ENCODE measurements around the gene UGT1A8. TPM values are rescaled to one million over a fixed set of nuclear protein-coding genes. Genes with fewer than 3 reads are reported as not detected.

UGT1A8 gene
- total RNA-seq, 2 experiments from 2014 or later = not detected

- POLR2A ChIA-PET = no interaction called here
- no peak for ATAC-seq
- Mint-ChIP-seq H3K4me1 (ENCODE audit: low read depth) (peaks cover 5% of the 10 kb centered on the region), H3K9me3 (ENCODE audit: insufficient read depth) (no peaks in the 10 kb centered on the region), H3K27ac (no peak overlapping the region), H3K27me3 (ENCODE audit: low read depth) (peaks cover 6% of the 10 kb centered on the region), H3K4me3 (no peak overlapping the region), H3K36me3 (ENCODE audit: low read depth) (no peaks in the 10 kb centered on the region)
- DNase-seq = no peak
- CTCF ChIA-PET = no interaction called here
These were observed 184.8 kb downstream of the UGT1A8 start for GRCh38 chr2:233802132-233802815.

- ATAC-seq = no peak
- no peak for DNase-seq
- ChIA-PET POLR2A (no interaction called here), CTCF (no interaction called here)
- H3K27me3 Mint-ChIP-seq (ENCODE audit: low read depth) = peaks cover 6% of the 10 kb centered on the region
- H3K4me1 Mint-ChIP-seq (ENCODE audit: low read depth) = peaks cover 5% of the 10 kb centered on the region
- H3K9me3 Mint-ChIP-seq (ENCODE audit: insufficient read depth) = no peaks in the 10 kb centered on the region
- no peak overlapping the region for H3K4me3 Mint-ChIP-seq
- no peak overlapping the region for H3K27ac Mint-ChIP-seq
- no peaks in the 10 kb centered on the region for H3K36me3 Mint-ChIP-seq (ENCODE audit: low read depth)
These were observed 186.0 kb downstream of the UGT1A8 start for GRCh38 chr2:233803292-233803911.

- Mint-ChIP-seq H3K27me3 (ENCODE audit: low read depth) (peaks cover 6% of the 10 kb centered on the region), H3K4me3 (no peak overlapping the region), H3K9me3 (ENCODE audit: insufficient read depth) (no peaks in the 10 kb centered on the region), H3K36me3 (ENCODE audit: low read depth) (no peaks in the 10 kb centered on the region), H3K27ac (no peak overlapping the region), H3K4me1 (ENCODE audit: low read depth) (peaks cover 5% of the 10 kb centered on the region)
- DNase-seq = no peak
- ChIA-PET CTCF (no interaction called here), POLR2A (no interaction called here)
- no peak for ATAC-seq
These were observed 186.6 kb downstream of the UGT1A8 start for GRCh38 chr2:233803994-233804393.

GRCh38 chr2:233807215-233807865 is 189.9 kb downstream of the UGT1A8 start:
- CTCF ChIA-PET = no interaction called here
- H3K27ac Mint-ChIP-seq = no peak overlapping the region
- no peaks in the 10 kb centered on the region for H3K36me3 Mint-ChIP-seq (ENCODE audit: low read depth)
- DNase-seq = no peak
- no peaks in the 10 kb centered on the region for H3K9me3 Mint-ChIP-seq (ENCODE audit: insufficient read depth)
- POLR2A ChIA-PET = no interaction called here
- H3K27me3 Mint-ChIP-seq (ENCODE audit: low read depth) = peaks cover 8% of the 10 kb centered on the region
- no peaks in the 10 kb centered on the region for H3K4me1 Mint-ChIP-seq (ENCODE audit: low read depth)
- no peak overlapping the region for H3K4me3 Mint-ChIP-seq
- ATAC-seq = no peak

- Mint-ChIP-seq H3K9me3 (ENCODE audit: insufficient read depth) (no peaks in the 10 kb centered on the region), H3K4me1 (ENCODE audit: low read depth) (no peaks in the 10 kb centered on the region), H3K27me3 (ENCODE audit: low read depth) (peaks cover 10% of the 10 kb centered on the region), H3K27ac (no peak overlapping the region), H3K36me3 (ENCODE audit: low read depth) (no peaks in the 10 kb centered on the region), H3K4me3 (no peak overlapping the region)
- DNase-seq = no peak
- CTCF ChIA-PET = no interaction called here
- no peak for ATAC-seq
- POLR2A ChIA-PET = no interaction called here
These were observed 190.8 kb downstream of the UGT1A8 start for GRCh38 chr2:233807966-233808935.

GRCh38 chr2:233810385-233810784 is 193.0 kb downstream of the UGT1A8 start:
- H3K27ac Mint-ChIP-seq = no peak overlapping the region
- ChIA-PET POLR2A (no interaction called here), CTCF (no interaction called here)
- H3K36me3 Mint-ChIP-seq (ENCODE audit: low read depth) = no peaks in the 10 kb centered on the region
- ATAC-seq (no peak), DNase-seq (no peak)
- H3K4me3 Mint-ChIP-seq = no peak overlapping the region
- no peaks in the 10 kb centered on the region for H3K4me1 Mint-ChIP-seq (ENCODE audit: low read depth)
- peaks cover 6% of the 10 kb centered on the region for H3K27me3 Mint-ChIP-seq (ENCODE audit: low read depth)
- no peaks in the 10 kb centered on the region for H3K9me3 Mint-ChIP-seq (ENCODE audit: insufficient read depth)

- ATAC-seq = no peak
- Mint-ChIP-seq H3K27ac (no peak overlapping the region), H3K27me3 (ENCODE audit: low read depth) (peaks cover 4% of the 10 kb centered on the region), H3K36me3 (ENCODE audit: low read depth) (no peaks in the 10 kb centered on the region), H3K4me3 (no peak overlapping the region), H3K4me1 (ENCODE audit: low read depth) (no peaks in the 10 kb centered on the region), H3K9me3 (ENCODE audit: insufficient read depth) (no peaks in the 10 kb centered on the region)
- no peak for DNase-seq
- CTCF ChIA-PET = no interaction called here
- POLR2A ChIA-PET = no interaction called here
These were observed 193.7 kb downstream of the UGT1A8 start for GRCh38 chr2:233811087-233811486.

GRCh38 chr2:233811732-233812131 is 194.3 kb downstream of the UGT1A8 start:
- ChIA-PET POLR2A (no interaction called here), CTCF (no interaction called here)
- no peaks in the 10 kb centered on the region for H3K36me3 Mint-ChIP-seq (ENCODE audit: low read depth)
- no peak overlapping the region for H3K4me3 Mint-ChIP-seq
- ATAC-seq (no peak), DNase-seq (no peak)
- peaks cover 6% of the 10 kb centered on the region for H3K27me3 Mint-ChIP-seq (ENCODE audit: low read depth)
- no peaks in the 10 kb centered on the region for H3K4me1 Mint-ChIP-seq (ENCODE audit: low read depth)
- no peaks in the 10 kb centered on the region for H3K9me3 Mint-ChIP-seq (ENCODE audit: insufficient read depth)
- no peak overlapping the region for H3K27ac Mint-ChIP-seq

GRCh38 chr2:233813236-233814055 is 196.0 kb downstream of the UGT1A8 start:
- ChIA-PET CTCF (interaction anchor here (0.6 to 1.5 kb wide), 2 partner anchors 19 to 84 kb away, joined by 3 read pairs; partner anchors contain the start of gene UGT1A3), POLR2A (interaction anchor here (0.6 kb wide), 1 partner anchor 523 kb away, joined by 3 read pairs; no protein-coding TSS in a partner anchor)
- H3K4me1 Mint-ChIP-seq (ENCODE audit: low read depth) = peaks cover 3% of the 10 kb centered on the region
- ATAC-seq (no peak), DNase-seq (no peak)
- no peaks in the 10 kb centered on the region for H3K9me3 Mint-ChIP-seq (ENCODE audit: insufficient read depth)
- H3K27ac Mint-ChIP-seq = no peak overlapping the region
- no peak overlapping the region for H3K4me3 Mint-ChIP-seq
- peaks cover 6% of the 10 kb centered on the region for H3K27me3 Mint-ChIP-seq (ENCODE audit: low read depth)
- no peaks in the 10 kb centered on the region for H3K36me3 Mint-ChIP-seq (ENCODE audit: low read depth)

GRCh38 chr2:233814056-233814835 is 196.8 kb downstream of the UGT1A8 start:
- peaks cover 3% of the 10 kb centered on the region for H3K4me1 Mint-ChIP-seq (ENCODE audit: low read depth)

More at GRCh38 chr2:233814056-233814835, 196.8 kb downstream of the UGT1A8 start:
- H3K4me3 Mint-ChIP-seq = no peak overlapping the region
- no peak overlapping the region for H3K27ac Mint-ChIP-seq
- DNase-seq = no peak
- no peak for ATAC-seq
- H3K36me3 Mint-ChIP-seq (ENCODE audit: low read depth) = no peaks in the 10 kb centered on the region
- POLR2A ChIA-PET = interaction anchor here (0.6 kb wide), 1 partner anchor 755 kb away, joined by 3 read pairs; no protein-coding TSS in a partner anchor
- peaks cover 6% of the 10 kb centered on the region for H3K27me3 Mint-ChIP-seq (ENCODE audit: low read depth)
- no peaks in the 10 kb centered on the region for H3K9me3 Mint-ChIP-seq (ENCODE audit: insufficient read depth)
- CTCF ChIA-PET = interaction anchor here (1.5 kb wide), 1 partner anchor 18 kb away, joined by 3 read pairs; no protein-coding TSS in a partner anchor
